Fibroblast of pulmonary artery (primary cell): ENCODE measurements around the gene PLAC9.

Experiments used
- DNase-seq: peaks from one replicate; pipeline ENCODE4 v3.0.0-alpha.2; 2010; ENCODE audit warnings: low read depth
- H3K4me3 ChIP-seq: replicated peaks from 2 replicates; pipeline ENCODE4 v1.5.1; 2011; ENCODE audit warnings: low read depth, mild to moderate bottlenecking, control low read depth, low read length, moderate library complexity
- TF ChIP-seq, protein P1 (sequence below): IDR thresholded peaks from 2 replicates; pipeline ENCODE4 v1.5.1; 2011; ENCODE audit warnings: mild to moderate bottlenecking, control low read depth, low read length, inconsistent platforms; ENCODE audit errors: missing control alignments

The PLAC9 gene

DNA sequence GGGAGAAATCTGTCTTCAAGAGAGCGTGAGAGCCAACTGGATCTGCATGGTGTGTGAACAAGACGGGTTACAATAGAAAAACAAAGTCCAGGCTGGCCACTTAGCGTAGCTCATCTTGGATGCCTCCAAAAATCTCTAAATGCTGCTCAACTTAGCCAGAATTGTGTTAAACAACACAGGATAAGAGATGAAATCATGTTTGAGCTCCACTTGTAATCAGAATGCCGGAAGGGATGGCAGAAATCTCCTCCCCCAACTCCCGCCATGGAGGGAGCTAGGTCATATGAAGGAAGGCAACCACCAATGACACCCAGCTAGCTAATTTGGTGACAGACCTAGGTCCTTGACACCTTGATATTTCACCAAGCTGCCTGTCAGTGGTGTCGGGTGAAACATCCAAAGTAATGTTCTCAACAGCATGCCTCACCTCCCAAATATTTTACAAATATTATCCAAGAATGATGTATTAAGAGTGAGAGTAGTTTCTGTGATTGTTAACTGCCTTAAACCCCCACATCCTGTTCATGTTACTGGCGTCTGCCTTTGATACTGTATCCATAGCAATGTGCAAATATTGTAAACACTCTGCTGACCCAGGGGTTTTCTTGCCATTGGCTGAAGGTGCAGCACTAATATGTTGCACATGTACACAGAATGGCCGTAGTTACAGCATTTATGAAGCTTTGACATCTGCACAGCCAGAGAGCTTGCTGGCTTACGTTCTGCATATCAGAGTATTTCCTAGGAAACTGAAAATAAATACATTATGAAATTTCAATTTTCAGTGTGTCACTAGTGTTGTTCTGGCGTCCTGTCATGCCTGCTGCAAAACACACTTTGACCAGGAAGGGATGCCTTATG is 28.2 kb upstream of the PLAC9 start:
- TF ChIP-seq, protein P1, sequence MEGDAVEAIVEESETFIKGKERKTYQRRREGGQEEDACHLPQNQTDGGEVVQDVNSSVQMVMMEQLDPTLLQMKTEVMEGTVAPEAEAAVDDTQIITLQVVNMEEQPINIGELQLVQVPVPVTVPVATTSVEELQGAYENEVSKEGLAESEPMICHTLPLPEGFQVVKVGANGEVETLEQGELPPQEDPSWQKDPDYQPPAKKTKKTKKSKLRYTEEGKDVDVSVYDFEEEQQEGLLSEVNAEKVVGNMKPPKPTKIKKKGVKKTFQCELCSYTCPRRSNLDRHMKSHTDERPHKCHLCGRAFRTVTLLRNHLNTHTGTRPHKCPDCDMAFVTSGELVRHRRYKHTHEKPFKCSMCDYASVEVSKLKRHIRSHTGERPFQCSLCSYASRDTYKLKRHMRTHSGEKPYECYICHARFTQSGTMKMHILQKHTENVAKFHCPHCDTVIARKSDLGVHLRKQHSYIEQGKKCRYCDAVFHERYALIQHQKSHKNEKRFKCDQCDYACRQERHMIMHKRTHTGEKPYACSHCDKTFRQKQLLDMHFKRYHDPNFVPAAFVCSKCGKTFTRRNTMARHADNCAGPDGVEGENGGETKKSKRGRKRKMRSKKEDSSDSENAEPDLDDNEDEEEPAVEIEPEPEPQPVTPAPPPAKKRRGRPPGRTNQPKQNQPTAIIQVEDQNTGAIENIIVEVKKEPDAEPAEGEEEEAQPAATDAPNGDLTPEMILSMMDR = no peak
- peak; percentile 86 for DNase-seq
- no peak overlapping the region for H3K4me3 ChIP-seq

DNA sequence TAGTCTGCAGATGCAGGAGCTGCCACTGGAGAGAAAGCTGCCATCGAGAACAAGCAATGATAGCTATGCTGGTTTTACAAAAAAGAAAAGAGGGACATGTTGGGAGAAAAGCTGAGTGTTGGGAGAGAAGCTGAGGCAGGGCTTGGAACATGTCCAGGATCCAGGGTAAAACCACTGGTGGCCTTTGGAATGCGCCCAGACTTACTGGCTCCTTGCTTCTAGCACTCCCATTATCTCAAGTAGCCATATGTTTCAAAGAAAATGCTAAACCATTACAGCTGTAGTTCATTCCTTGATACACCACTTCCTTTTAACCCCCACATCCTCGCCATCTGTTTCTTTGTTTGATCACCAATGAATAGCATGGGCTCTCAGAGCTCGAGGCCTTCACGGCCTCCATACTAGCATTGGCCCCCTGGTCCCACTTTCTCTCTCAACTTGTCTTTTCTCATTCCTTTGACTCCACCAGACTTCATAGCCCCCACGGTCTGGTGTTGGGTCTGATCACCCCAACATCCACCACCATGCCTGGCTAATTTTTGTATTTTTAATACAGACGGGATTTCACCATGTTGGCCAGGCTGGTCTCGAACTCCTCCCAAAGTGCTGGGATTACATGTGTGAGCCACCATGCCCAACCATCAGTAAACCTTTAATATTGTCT is 23.8 kb upstream of the PLAC9 start:
- no peak for DNase-seq
- H3K4me3 ChIP-seq = no peak overlapping the region
- TF ChIP-seq, protein P1 = no peak

DNA sequence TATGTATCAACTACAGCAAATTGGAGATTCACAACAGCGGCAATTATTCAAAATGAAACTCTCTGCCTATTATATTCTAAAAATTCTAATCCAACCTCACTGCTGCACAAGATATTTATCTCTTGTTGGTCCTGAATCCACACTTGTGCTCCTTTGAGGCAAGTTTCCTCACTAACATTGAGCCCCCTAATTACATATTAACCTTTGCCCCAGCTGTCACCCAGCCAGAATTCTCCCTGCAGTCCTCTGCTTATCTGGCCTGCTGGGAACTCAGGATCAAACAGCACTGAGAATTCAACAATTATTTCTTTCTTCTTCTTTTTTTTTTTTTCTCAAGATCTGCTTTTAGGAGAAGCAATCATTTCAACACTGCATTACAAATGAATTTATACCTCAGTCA is 21.5 kb upstream of the PLAC9 start:
- no peak for DNase-seq
- TF ChIP-seq, protein P1 = no peak
- H3K4me3 ChIP-seq = no peak overlapping the region

DNA sequence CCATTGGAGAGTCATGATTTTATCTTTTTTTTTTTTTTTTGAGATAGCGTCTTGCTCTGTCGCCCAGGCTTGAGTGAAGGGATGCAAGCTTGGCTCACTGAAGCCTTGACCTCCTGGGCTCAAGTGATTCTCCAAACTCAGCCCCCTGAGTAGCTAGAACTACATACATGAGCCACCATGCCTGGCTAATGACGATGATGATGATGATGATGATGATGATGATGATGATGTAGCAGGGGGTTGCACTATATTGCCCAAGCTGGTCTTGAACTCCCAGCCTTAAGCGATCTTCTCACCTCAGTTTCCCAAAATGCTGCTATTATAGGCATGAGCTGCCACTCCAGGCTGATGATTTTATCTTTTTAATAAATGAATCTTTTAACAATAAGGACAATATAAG is 13.9 kb upstream of the PLAC9 start:
- DNase-seq = no peak
- no peak overlapping the region for H3K4me3 ChIP-seq
- TF ChIP-seq, protein P1 = no peak

DNA sequence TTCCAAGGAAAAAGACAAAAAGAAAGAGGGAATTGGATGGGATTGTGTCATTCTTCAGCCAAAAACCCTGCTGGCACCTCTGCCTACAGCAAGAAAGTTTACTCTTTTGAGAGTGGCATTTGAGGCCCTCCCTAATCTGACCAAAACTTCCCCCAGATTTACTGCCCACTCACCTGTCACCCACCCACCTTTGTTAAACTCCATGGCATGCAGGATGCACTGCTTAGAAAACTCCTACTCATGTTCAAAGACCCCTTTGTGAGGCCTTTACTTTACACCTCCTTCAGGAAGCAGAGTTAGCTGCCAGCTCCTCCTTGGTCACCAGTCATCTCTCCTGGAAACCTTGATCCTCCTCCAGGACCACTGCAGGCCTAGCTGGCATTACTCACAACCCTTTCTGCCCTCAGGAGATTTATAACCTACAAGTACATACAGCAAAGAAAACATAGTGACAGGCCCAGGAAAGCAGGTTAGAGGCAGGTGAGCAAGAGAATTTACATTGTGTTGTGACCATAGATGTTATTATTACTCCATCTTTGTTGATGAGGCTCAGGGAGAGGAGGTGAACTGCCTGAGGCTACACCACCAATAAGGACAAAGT is 10.3 kb upstream of the PLAC9 start:
- DNase-seq = no peak
- H3K4me3 ChIP-seq = no peak overlapping the region
- TF ChIP-seq, protein P1 = no peak

DNA sequence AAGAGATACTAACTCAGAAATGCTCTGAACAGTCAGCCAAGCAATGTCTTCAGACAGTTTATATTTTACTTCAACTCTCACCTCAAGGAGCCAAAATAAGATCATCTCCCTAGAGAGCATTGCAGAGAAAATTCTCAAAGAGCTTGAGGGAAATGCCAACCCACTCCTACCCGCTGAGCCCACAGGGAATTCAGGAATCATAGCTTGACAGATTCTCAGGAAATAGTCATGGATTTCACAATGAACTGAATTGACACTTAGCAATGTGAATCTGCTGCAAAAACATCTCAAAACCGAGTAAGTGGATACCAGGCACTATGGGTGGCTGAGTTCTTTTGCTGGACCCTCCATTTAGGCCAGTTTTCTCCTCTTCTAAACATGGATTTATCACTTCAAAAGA is 9.8 kb upstream of the PLAC9 start:
- DNase-seq = peak; percentile 57
- TF ChIP-seq, protein P1 = no peak
- no peak overlapping the region for H3K4me3 ChIP-seq
